Astrocyte of the spinal cord (primary cell): ENCODE measurements around the gene AHSP.
"Not testable (repeated sequence)": the region's sequence is repeated elsewhere in the genome, so short reads cannot be mapped to it uniquely, and the experiment has no call there.

Experiments
- DNase-seq: peaks from one replicate; pipeline ENCODE4 v3.0.0; 2011; ENCODE audit warnings: low read depth, low spot score
- H3K4me3 ChIP-seq: 2 replicates; pipeline ENCODE4 v1.5.1; 2011; ENCODE audit warnings: low read depth, mild to moderate bottlenecking, low read length, moderate library complexity
- in situ Hi-C: cut with HindIII; loops from 2 replicates; pipeline ENCODE4 v1.10.0; 2017; ENCODE audit warnings: low sequenced_read_pairs
- TF ChIP-seq, protein P1 (sequence below): IDR thresholded peaks from 2 replicates; pipeline ENCODE4 v1.5.1; 2012; ENCODE audit warnings: low read depth, mild to moderate bottlenecking, low read length, inconsistent platforms

The AHSP gene

GRCh38 chr16:31572821-31573220 lies 45.1 kb downstream of the AHSP start:
- no peak overlapping the region for H3K4me3 ChIP-seq
- DNase-seq = no peak
- in situ Hi-C loops = no loop called here
- TF ChIP-seq, protein P1, sequence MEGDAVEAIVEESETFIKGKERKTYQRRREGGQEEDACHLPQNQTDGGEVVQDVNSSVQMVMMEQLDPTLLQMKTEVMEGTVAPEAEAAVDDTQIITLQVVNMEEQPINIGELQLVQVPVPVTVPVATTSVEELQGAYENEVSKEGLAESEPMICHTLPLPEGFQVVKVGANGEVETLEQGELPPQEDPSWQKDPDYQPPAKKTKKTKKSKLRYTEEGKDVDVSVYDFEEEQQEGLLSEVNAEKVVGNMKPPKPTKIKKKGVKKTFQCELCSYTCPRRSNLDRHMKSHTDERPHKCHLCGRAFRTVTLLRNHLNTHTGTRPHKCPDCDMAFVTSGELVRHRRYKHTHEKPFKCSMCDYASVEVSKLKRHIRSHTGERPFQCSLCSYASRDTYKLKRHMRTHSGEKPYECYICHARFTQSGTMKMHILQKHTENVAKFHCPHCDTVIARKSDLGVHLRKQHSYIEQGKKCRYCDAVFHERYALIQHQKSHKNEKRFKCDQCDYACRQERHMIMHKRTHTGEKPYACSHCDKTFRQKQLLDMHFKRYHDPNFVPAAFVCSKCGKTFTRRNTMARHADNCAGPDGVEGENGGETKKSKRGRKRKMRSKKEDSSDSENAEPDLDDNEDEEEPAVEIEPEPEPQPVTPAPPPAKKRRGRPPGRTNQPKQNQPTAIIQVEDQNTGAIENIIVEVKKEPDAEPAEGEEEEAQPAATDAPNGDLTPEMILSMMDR = no peak

GRCh38 chr16:31574159-31574558 lies 46.5 kb downstream of the AHSP start:
- in situ Hi-C loops, DNase-seq, H3K4me3 ChIP-seq: not testable (repeated sequence)

DNA sequence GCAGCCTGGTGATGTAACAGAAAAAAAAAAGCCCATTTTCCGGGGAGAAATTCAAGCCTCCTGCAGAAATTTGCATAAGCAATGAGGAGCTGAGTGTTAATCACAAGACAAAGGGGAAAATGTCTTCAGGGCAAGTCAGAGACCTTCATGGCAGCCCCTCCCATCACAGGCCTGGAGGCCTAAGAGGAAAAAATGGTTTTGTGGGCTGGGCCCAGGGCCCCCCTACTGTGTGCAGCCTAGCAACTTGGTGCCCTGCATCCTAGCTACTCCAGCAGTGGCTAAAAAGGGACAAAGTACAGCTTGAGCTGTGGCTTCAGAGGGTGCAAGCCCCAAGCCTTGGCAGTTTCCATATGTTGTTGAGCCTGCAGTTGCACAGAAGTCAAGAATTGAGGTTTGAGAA lies 49.7 kb downstream of the AHSP start:
- in situ Hi-C loops = no loop called here
- no peak overlapping the region for H3K4me3 ChIP-seq
- TF ChIP-seq, protein P1 = no peak
- DNase-seq = no peak
